ENCODE data around the gene GRK4. TPM values are rescaled to one million over a fixed set of nuclear protein-coding genes. Genes with fewer than 3 reads are reported as not detected.
A peak's percentile ranks its signal among the peaks of the same experiment; 100 is the strongest.
"Not testable (repeated sequence)": the region's sequence is repeated elsewhere in the genome, so short reads cannot be mapped to it uniquely, and the experiment has no call there.

GRK4 gene
- total and polyA plus RNA-seq, 11 donors = 4.9 to 12.0 (median 9.3) TPM

- peaks cover 0 to 17% (median 2%) of the 10 kb centered on the region in 12 donors for H3K4me1 ChIP-seq
- H3K27me3 ChIP-seq; intact Hi-C loops (cut with DNase I); ATAC-seq; H3K4me3 ChIP-seq; H3K9me3 ChIP-seq: not testable (repeated sequence)
- DNase-seq = peak in 1 of 5 donors; percentile 24
- H3K27ac ChIP-seq = peak overlapping the region in 1 of 12 donors; percentile 15
- H3K36me3 ChIP-seq = peaks cover 0 to 89% (median 66%) of the 10 kb centered on the region in 9 donors
- 56 to 63% (median 60%) methylated on average over 7 of the region's 7 CpGs for WGBS, 4 donors
These were observed 40.8 kb upstream of the GRK4 start for GRCh38 chr4:2922453-2923101.

- H3K27me3 ChIP-seq = no peaks in the 10 kb centered on the region
- H3K36me3 ChIP-seq = peaks cover 0 to 89% (median 72%) of the 10 kb centered on the region in 9 donors
- no peak overlapping the region for H3K4me3 ChIP-seq
- H3K4me1 ChIP-seq = peaks cover 0 to 17% (median 2%) of the 10 kb centered on the region in 12 donors
- DNase-seq (peak in 1 of 5 donors; percentile 18), ATAC-seq (no peak)
- TF ChIP-seq CTCF (IDR thresholded peaks at IDR 0.05) (no peak), POLR2A (IDR thresholded peaks at IDR 0.05) (no peak)
- H3K9me3 ChIP-seq = peaks cover 0 to 10% (median 0%) of the 10 kb centered on the region in 12 donors
- intact Hi-C loops (cut with DNase I) = no loop called here
- WGBS, 4 donors = 78 to 92% (median 86%) methylated on average over 10 of the region's 10 CpGs
- H3K27ac ChIP-seq = peak overlapping the region in 1 of 12 donors; percentile 15
These were observed 40.2 kb upstream of the GRK4 start for GRCh38 chr4:2923141-2923551.

- ATAC-seq = no peak
- peak in 1 of 5 donors; percentile 11 for DNase-seq
These were observed 39.6 kb upstream of the GRK4 start for GRCh38 chr4:2923668-2924173.

GRCh38 chr4:2924286-2924685 lies 39.1 kb upstream of the GRK4 start:
- no peak for TF ChIP-seq POLR2A (IDR thresholded peaks at IDR 0.05)
- TF ChIP-seq CTCF (IDR thresholded peaks at IDR 0.05) = no peak

More at GRCh38 chr4:2923668-2924173, 39.6 kb upstream of the GRK4 start:
- H3K9me3 ChIP-seq = peaks cover 0 to 10% (median 0%) of the 10 kb centered on the region in 12 donors
- peaks cover 0 to 17% (median 2%) of the 10 kb centered on the region in 12 donors for H3K4me1 ChIP-seq
- intact Hi-C loops (cut with DNase I) = no loop called here
- no peak for TF ChIP-seq CTCF (IDR thresholded peaks at IDR 0.05)
- TF ChIP-seq POLR2A (IDR thresholded peaks at IDR 0.05) = no peak
- H3K36me3 ChIP-seq = peaks cover 0 to 91% (median 74%) of the 10 kb centered on the region in 9 donors
- peak overlapping the region in 1 of 12 donors; percentile 7 for H3K27ac ChIP-seq
- H3K27me3 ChIP-seq = no peaks in the 10 kb centered on the region
- 92 to 95% (median 92%) methylated on average over 16 of the region's 16 CpGs for WGBS, 4 donors
- no peak overlapping the region for H3K4me3 ChIP-seq

More at GRCh38 chr4:2924286-2924685, 39.1 kb upstream of the GRK4 start:
- peaks cover 0 to 17% (median 2%) of the 10 kb centered on the region in 12 donors for H3K4me1 ChIP-seq
- peaks cover 0 to 93% (median 77%) of the 10 kb centered on the region in 9 donors for H3K36me3 ChIP-seq
- intact Hi-C loops (cut with DNase I) = no loop called here
- H3K4me3 ChIP-seq = no peak overlapping the region
- peaks cover 0 to 8% (median 0%) of the 10 kb centered on the region in 12 donors for H3K9me3 ChIP-seq
- ATAC-seq = peak in 1 of 4 donors; percentile 22
- no peaks in the 10 kb centered on the region for H3K27me3 ChIP-seq
- 84 to 90% (median 89%) methylated on average over 8 of the region's 8 CpGs for WGBS, 4 donors
- peak overlapping the region in 1 of 12 donors; percentile 7 for H3K27ac ChIP-seq
- DNase-seq = peak in 1 of 5 donors; percentile 10

Measured in heart left ventricle (tissue), 16 donors.